KBM-7 (cell line): ENCODE data around the gene ADARB2.

Source experiments
- DNase-seq: peaks from one replicate; pipeline ENCODE4 v3.0.0-alpha.2; 2015
- in situ Hi-C: fragments of 300-500 bp; cut with MboI; formaldehyde crosslinking; loops from 2 replicates; pipeline ENCODE4 v1.14.3; 2020; ENCODE audit warnings: low sequenced_read_pairs, low pct_unique_long_range_greater_than_20kb, mixed read lengths

Gene ADARB2

GRCh38 chr10:1183033-1183396 lies 554.3 kb downstream of the ADARB2 start:
- no peak for DNase-seq
- in situ Hi-C loops: no loop called here

GRCh38 chr10:1182280-1183032 lies 554.9 kb downstream of the ADARB2 start:
- DNase-seq: no peak
- in situ Hi-C loops: no loop called here

GRCh38 chr10:1180836-1181235 lies 556.5 kb downstream of the ADARB2 start:
- in situ Hi-C loops: no loop called here
- no peak for DNase-seq

GRCh38 chr10:1180071-1180730 lies 557.1 kb downstream of the ADARB2 start:
- in situ Hi-C loops: no loop called here

GRCh38 chr10:1179346-1180070 lies 557.8 kb downstream of the ADARB2 start:
- DNase-seq: no peak
- in situ Hi-C loops: no loop called here

More at GRCh38 chr10:1180071-1180730, 557.1 kb downstream of the ADARB2 start:
- DNase-seq: no peak

GRCh38 chr10:1178506-1178905 lies 558.8 kb downstream of the ADARB2 start:
- DNase-seq: no peak
- in situ Hi-C loops: no loop called here

GRCh38 chr10:1177936-1178335 lies 559.4 kb downstream of the ADARB2 start:
- DNase-seq: no peak
- in situ Hi-C loops: no loop called here

- DNase-seq: no peak
- in situ Hi-C loops: no loop called here
Measured at GRCh38 chr10:1175956-1176565, 561.3 kb downstream of the ADARB2 start.

GRCh38 chr10:1174022-1174421 lies 563.3 kb downstream of the ADARB2 start:
- DNase-seq: no peak
- in situ Hi-C loops: no loop called here

GRCh38 chr10:1173091-1173490 lies 564.2 kb downstream of the ADARB2 start:
- no peak for DNase-seq
- in situ Hi-C loops: no loop called here

GRCh38 chr10:1172256-1172984 lies 564.9 kb downstream of the ADARB2 start:
- in situ Hi-C loops: no loop called here
- no peak for DNase-seq

- DNase-seq: no peak
- in situ Hi-C loops: no loop called here
Measured at GRCh38 chr10:1171586-1171985, 565.7 kb downstream of the ADARB2 start.

- in situ Hi-C loops: no loop called here
- no peak for DNase-seq
Measured at GRCh38 chr10:1171182-1171581, 566.1 kb downstream of the ADARB2 start.

GRCh38 chr10:1170867-1171180 lies 566.5 kb downstream of the ADARB2 start:
- DNase-seq: no peak
- in situ Hi-C loops: no loop called here

GRCh38 chr10:1169981-1170866 lies 567.1 kb downstream of the ADARB2 start:
- DNase-seq: no peak
- in situ Hi-C loops: no loop called here

GRCh38 chr10:1169186-1169885 lies 568.0 kb downstream of the ADARB2 start:
- in situ Hi-C loops: no loop called here
- no peak for DNase-seq

GRCh38 chr10:1168763-1169162 lies 568.6 kb downstream of the ADARB2 start:
- in situ Hi-C loops: no loop called here
- no peak for DNase-seq

GRCh38 chr10:1166828-1167275 lies 570.5 kb downstream of the ADARB2 start:
- in situ Hi-C loops: no loop called here
- DNase-seq: no peak
